NCI-H1694 treated with DMSO at 0.1 percent for 48 hours (cell line): ENCODE data around the gene NOL12.
"Not testable (repeated sequence)": the region's sequence is repeated elsewhere in the genome, so short reads cannot be mapped to it uniquely, and the experiment has no call there.

ENCODE experiments used
- DNase-seq: peaks from one replicate; lab custom pipeline; 2025; lab: John Stamatoyannopoulos, UW

Gene NOL12, protein sequence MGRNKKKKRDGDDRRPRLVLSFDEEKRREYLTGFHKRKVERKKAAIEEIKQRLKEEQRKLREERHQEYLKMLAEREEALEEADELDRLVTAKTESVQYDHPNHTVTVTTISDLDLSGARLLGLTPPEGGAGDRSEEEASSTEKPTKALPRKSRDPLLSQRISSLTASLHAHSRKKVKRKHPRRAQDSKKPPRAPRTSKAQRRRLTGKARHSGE

DNA sequence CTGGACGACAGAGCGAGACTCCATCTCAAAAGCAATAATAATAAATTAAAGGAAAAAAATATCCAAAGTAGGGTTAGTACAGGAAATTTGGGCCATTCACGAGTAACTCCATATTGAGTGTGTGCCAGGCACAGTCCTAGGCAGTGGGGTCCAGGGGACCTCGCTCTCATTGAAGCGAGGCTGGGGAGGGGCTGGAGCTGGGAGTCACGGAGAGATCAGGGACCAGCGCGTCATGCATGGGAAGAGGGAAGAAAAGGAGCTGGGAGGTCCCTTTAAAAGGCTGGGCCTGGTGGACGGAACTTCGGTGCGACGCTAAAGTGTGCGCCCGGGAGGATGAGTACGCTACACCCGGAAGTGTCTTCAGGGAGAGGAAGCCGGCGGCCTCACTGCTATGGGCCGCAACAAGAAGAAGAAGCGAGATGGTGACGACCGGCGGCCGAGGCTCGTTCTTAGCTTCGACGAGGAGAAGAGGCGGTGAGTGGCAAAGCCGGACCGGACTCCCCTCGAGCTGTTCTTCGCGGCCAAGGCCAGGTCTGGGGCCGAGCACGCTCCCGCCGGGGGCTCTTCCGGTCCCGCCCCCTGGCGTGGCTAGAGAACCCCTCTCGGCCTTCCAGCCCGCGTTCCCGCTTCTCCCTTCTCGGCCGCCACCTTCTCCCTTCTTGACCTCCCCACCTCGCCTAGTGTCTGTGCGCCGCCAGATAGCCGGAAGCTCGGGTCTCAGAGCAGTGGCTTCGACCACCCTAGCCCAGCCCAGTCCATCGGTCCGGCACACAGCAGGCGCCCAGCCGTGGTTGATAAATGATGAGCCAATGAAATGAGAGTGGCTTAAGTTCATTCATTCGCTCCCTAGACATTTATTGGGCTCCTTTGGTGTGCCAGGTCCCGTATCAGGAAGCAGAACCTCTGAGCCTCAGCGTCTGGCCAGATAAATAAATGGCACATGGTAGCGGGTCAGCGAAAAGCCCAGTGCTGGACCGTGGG, at the start of gene NOL12:
Gene NOL12 (plus strand): TSS at position 342 of the 981 bp plus-strand sequence. CDS start 50 bp downstream, at position 392.
- peak; percentile 67 for DNase-seq

DNA sequence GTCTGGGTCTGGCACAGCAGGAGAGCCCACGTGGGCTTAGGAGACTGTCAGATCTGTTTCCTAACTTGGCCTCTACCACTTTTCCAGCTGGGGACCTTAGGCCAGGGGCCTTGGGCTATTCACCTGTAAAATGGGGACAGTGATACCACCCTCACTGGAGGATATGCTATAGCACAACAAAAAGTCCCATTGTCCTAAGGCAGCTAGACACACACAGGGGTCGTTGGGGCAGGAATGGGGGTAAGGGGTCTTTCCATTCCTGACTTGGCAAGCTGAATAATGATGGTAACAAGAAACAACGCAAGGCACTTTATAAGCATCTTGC, 49.2 kb upstream of the NOL12 start:
- DNase-seq = no peak

DNA sequence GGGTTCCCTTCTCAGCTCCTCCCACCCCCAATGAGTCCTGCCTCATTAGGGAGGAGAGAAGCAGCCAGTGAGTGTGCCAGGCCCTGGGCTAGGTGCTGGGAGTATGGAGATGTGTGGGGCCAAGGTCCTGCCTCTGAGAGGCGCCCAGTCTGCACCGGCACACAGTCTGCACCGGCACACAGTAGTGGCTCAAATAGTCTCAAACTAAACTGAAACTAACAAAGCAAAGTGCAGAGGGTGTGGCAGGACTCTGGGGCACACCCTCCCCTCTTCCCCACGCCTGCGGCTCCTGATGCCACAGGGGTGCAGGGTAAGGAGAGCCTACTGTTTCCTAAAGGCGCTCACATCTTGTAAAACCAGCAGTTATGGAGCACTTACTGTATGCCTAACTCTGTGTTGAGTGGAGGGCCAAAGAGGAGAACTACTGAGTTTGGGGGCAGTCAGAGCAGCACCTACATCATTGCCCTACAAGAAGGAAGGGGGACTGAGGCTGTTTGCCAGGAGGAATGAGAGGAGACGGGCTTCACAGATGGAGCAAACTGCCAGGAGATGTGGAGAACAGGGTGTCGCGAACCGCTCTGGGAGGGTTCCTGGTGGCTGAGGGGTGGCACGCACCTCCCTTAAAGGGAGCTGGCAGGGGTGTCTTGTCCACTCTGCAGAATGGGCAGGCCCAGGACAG, 47.6 kb upstream of the NOL12 start:
- DNase-seq = no peak

DNA sequence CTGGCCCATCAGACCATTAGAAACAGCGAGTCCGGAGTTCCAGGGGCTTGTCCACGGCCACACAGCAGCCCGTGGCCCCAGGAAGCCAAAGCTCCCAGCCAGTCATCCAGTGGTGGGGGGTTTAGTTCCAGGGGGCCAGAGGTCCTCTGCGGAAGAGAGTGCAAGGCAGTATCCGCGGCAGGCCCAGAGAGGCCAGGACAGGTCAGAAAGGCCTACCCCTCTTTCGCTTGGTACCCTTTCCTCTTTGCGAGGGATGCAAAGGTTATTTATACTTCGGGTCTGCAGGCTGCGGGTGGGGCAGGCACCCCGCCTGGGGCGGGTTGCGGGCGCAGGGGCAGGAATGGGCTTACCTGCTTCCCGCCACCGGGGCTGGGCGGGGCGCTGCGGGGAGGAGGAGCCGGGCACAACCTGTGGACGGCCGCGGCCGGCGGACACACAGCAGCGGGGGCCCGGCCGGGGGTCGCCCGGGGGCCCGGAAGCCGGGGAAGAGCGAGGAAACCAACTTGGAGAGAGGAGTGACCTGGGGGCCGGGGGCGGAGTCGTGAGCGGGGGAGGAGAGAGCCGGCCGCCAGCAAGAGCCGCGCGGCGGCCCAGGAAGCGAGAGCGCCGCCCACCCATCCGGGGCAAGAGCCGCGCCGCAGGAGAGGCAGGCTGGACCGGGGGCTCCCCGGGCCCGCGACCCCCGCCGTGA, 46.9 kb upstream of the NOL12 start, which contains the start of gene SH3BP1:
Gene SH3BP1 (plus strand): TSS at position 600 of the 691 bp plus-strand sequence. CDS start 119 bp downstream, outside the sequence.
- DNase-seq = no peak

DNA sequence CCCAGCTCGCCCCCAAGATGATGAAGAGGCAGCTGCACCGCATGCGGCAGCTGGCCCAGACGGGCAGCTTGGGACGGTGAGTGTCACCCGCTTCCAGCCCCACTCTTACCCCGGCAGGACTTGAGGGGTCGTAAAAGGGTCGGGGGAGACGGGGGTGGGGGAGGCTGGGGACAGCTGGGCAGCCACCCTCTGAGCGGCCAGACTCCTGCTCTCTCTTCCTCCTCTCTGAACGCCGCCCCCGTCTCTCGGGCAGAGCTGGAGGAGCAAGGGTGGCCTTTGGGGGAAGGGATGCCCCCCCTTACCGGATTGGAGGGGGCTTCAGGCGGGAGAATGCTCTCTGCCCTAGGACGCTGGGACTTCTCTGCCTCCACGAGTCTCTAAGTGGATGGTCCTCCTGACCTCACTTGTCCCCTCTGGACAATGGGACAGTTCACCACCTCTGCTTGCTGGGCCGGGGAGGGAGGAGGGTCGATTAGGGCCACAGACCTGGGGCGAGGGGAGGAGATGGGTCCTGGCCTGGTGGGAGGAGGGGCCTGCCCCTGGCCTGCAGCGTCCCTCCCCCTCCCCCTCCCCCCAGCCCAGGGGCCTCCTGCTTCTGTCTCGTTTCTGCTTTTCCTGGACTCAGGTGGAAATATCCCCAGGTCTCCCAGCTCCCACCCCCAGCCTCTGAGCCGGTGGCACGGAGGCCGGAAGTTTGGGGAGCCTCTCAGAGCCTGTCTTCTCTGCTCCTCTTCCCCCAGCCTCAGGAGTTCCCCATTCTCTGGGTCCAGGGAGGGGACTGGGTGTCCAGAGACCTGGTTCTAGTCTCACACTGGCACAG, 46.2 kb upstream of the NOL12 start:
- no peak for DNase-seq

DNA sequence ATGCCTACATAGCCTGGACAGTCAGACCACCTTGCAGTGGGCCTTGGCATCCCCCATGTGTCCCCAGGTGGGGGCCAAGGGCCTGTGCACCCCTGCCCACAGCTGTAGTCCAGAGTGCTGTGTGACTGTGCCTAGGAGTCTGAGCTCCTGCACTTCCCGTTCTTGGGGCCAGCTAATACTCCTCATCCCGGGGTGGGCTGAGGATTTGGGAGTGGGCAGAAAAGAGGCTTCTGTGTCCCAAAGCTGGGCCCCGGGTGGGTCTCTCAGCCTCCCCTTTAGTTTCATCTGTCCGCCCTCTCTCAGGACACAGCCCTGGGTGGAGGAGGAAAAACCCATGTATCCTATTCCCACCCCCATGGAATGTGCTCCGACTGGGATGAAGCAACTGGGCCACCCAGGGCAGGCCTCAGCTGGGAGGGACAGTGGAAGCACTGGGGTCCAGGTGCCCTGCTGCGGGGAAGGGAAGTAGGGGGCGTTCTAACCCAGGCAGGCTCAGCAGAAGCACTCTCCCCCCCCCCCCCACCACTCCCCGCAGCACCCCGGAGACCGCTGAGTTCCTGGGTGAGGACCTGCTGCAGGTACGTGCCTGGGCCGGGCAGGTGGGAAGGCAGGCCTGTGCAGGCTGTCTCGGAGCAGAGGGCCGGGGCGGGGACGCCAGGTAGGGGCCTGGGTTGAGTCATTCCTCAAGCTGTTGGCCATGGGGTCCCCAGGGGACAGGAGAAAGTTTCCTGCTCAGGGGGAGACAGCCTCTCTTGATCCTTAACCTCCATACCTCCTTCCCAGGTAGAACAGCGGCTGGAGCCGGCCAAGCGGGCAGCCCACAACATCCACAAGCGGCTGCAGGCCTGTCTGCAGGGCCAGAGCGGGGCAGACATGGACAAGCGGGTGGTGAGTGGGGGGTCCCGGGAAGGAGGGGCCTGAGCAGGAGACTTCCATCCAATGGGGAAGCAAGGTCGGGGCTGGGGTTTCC, 45.3 kb upstream of the NOL12 start:
- DNase-seq = no peak

DNA sequence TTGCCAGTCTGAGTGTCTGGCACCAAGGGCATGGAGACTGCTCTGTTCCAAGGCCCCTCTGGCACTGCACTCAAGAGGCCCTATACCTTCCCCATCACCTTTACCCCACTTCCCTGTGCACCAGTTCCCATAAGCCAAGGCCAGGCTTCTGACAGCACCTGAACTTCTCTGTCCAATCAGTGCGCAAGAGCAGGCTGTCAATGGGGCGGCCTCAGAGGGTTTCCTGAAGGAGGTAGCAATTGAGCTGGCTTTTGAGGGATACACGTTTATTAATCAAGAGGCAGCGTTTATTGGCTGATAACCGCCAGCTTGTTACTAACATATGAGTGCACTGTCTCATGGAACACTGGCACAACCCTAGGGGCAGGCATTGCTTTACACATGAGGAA, 44.6 kb upstream of the NOL12 start:
- no peak for DNase-seq

DNA sequence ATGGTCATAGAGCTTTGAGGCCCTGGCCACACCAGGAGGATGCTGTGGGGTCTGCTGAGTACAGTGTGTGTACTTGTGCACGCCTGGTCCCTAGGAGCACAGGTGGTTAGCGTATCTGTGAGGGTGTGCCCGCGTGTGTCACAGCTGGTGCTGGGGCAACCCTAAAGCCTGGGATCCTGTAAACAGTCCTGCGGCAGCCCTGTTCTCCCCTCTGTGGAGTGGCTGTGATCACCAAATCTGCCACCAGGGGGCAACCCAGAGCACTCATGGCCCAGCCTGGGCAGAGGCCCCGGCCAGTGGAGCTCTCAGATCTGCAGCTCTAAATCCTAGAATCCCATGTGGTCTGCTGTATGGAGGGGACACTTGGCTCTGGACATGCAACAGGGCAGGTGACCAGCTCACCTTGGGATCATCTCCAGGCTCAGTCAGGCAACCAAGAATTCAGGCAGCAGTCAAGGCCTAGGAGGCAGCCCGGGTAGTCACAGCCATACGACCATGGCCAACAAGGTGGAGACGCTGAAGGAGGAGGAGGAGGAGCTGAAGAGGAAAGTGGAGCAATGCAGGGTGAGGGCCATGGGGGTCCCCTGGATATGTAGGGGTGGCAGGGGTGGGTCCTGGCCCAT, 42.8 kb upstream of the NOL12 start:
- DNase-seq = peak; percentile 24

DNA sequence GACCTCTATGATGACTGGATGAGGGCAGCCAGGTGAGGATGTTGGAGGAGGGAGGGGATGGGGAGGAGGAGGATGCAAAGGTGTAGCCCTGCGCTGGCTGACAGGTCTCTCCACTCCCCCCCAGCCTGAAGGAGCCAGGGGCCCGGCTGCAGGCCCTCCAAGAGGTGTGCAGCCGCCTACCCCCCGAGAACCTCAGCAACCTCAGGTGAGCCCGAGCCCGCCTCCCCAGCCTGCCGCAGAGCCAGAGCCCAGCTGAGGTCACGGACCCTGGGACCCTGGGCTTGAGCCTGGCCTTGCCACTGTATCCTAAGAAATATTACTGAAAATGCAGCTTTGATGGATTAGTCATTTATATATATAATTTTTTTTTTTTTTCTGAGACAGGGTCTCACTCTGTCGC, 38.8 kb upstream of the NOL12 start:
- DNase-seq = no peak

DNA sequence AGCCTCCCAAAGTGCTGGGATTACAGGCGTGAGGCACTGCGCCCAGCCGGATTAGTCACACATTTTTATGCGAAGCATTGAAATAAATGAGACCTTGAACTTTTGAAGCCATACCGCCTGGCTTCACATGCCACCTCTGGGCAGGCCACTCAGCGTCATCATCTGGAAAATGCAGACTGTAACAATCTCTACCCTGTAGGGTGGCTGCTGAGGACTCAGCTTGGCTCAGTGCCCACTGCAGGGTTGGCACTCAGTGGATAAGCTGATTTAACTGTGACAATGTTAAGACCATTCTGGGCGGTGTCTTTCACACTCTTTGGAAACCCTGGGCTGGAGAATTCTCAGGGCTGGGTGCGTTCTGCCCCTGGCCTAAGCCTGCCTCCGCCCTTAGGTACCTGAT, 38.2 kb upstream of the NOL12 start:
- no peak for DNase-seq

DNA sequence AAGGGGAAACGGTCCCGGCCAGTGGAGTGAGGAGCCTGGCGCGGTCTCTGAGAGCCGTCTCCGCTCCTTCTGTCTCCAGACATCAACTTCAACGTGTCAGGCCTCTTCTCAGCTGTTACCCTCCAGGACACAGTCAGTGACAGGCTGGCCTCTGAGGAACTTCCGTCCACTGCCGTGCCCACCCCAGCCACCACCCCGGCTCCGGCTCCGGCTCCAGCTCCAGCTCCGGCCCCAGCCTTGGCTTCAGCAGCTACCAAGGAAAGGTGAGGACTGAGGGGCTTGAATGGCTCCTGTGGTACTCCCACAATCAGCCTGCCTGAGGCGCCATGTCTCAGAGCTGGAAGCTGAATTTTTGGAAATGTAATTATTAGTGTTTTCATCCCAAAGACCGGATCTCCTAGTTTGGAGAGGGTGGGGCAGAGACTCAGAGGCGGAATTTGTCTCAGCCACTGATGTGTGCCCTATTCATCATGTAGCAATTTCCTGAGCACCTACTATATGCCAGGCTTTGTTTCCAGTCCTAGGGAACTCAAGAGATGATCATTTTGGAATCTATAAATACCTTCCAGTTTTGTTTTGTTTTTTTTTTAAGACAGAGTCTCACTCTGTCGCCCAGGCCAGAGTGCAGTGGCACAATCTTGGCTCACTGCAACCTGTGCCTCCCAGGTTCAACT, 35.5 kb upstream of the NOL12 start:
- no peak for DNase-seq

DNA sequence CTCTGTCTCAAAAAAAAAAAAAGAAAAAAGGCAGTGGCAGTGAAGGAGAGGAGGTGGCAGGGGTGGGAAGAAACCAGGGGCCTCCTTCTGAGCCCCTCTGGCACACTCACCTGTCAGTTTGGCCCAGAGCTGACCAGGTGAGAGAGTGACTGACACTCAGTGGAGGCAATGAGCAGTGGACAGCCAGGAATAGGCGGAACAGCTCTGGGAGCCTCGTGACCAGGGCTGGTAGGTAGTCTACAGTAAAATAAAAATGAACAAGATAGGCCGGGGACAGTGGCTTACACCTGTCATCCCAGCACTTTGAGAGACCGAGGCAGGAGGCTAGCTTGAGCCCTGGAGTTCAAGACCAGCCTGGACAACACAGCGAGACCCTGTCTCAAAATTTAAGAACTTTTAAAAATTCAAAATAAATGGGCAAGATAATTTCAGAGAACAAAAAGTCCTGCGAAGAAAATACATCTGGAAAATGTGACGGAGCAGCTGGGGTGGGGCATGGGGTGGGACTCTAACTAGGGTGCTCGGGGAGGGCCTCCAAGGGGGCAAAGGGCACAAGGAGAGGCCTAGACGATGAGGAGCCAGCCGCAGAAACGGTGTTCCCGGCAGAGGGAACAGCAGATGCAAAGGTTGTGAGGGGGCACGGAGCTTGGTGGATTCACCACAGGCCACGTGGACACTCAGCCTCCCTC, 31.4 kb upstream of the NOL12 start:
- no peak for DNase-seq

DNA sequence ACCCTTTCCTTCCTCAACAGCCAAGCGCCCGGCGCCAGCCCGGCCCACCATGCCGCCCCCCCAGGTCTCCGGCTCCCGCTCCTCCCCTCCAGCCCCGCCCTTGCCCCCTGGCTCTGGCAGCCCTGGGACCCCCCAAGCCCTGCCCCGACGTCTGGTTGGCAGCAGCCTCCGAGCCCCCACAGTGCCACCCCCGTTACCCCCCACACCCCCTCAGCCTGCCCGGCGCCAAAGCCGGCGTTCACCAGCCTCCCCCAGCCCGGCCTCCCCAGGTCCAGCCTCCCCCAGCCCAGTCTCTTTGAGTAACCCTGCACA, 30.9 kb upstream of the NOL12 start:
- no peak for DNase-seq

DNA sequence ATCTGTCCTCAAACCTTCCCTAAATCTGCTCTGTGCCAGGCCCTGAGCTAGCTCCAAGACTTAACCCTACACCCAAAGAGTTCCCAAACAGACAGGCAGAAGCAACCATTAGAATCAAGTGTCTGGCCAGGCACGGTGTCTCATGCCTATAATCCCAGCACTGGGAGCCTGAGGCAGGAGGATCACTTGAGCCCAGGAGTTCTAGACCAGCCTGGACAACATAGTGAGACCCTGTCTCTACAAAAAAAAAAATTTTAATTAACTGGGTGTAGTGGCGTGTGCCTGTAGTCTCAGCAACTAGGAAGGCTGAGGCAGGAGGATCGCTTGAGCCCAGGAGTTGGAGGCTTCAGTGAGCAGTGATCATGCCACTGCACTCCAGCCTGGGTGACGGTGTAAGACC, 29.6 kb upstream of the NOL12 start:
- not testable (repeated sequence) for DNase-seq

DNA sequence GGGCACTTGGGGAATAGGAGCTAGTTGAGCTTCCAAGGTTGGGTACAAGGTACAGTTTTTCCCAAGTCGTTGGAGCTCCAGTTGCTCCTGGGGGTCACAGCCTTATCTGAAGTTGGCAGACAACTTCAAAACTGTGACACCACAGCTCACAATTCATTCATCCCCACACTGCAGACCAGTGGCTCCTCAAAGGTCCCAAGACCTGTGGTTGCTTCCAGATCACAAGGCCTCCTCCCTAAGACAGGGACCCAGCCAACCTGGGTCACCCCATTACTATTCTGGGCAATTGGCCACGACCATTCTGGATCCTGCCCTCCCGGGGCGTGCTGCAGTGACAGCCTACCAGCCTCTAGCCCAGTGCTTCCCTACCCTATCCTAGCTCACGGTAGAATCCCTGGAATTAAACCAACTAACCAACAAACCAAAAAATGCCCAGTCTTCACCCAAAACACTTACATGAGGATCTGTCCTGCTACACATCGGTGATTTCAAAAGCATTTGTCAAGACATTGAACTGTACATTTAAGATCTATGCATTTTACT, 28.5 kb upstream of the NOL12 start:
- peak; percentile 53 for DNase-seq

DNA sequence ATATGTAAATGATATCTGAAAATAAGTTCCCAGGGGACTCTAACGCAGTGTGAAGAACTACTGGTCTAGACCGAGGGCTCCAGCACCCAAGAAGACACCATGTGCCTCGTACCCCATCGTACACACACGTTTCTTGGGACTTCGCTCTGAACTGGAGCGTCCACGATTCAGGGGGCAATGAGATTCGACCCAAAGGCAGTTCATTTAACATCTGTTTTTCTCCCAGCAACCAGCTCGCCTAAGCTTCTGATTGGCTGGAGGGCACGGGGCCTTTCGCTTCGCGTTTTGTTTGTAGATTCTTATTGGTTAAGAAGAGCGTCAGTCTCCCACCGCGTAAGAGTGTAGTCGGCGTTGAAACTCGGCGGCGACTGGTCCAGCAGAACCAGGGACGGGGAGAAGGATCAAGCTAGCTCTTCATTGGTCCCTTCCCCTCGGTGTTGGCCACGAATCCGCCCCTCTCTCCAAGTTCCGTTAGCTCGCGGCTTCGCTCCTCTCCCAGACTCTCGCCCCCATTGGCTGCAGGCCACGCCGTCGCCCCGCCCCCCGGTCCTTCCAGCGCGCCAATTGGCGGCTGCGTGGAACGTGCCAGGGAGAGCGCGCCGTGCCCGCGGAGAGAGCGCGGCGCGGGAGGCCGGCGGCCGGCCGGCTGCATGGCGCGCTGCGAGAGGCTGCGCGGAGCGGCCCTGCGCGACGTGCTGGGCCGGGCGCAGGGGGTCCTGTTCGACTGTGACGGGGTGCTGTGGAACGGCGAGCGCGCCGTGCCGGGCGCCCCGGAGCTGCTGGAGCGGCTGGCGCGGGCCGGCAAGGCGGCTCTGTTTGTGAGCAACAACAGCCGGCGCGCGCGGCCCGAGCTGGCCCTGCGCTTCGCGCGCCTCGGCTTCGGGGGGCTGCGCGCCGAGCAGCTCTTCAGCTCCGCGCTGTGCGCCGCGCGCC, 27.7 kb upstream of the NOL12 start, which contains the start of gene PDXP:
Gene PDXP (plus strand): TSS at position 591 of the 933 bp plus-strand sequence. CDS start 60 bp downstream, at position 651.
- DNase-seq = peak; percentile 98
